ENCODE measurements around the gene TMEM179. TPM values are rescaled to one million over a fixed set of nuclear protein-coding genes. Genes with fewer than 3 reads are reported as not detected.

TMEM179 gene
- total and polyA plus RNA-seq, 2 experiments from 2014 or later = 2.2 to 4.3 TPM

- H3K4me3 ChIP-seq = no peak overlapping the region
- H3K9me2 ChIP-seq (replicated peaks; ENCODE audit: insufficient read depth) = no peaks in the 10 kb centered on the region
- H3K4me2 ChIP-seq = no peak overlapping the region
- H2AFZ ChIP-seq = no peak overlapping the region
- DNase-seq (ENCODE audit: low spot score) = no peak
- no peak overlapping the region for H3K27ac ChIP-seq
- peaks cover 3% of the 10 kb centered on the region for H3K4me1 ChIP-seq (ENCODE audit: insufficient read depth)
- H4K20me1 ChIP-seq (ENCODE audit: insufficient read depth, poor library complexity, severe bottlenecking) = no peaks in the 10 kb centered on the region
- no peaks in the 10 kb centered on the region for H3K79me2 ChIP-seq
- TF ChIP-seq CTCF (IDR thresholded peaks at IDR 0.05; ENCODE audit: poor library complexity) = no peak
- no peaks in the 10 kb centered on the region for H3K9me3 ChIP-seq (ENCODE audit: low read depth)
- 92% methylated on average over 20 of the region's 20 CpGs for WGBS (ENCODE audit: low lambda C conversion rate, missing lambda C conversion rate)
- peaks cover 10% of the 10 kb centered on the region for H3K27me3 ChIP-seq
- no peaks in the 10 kb centered on the region for H3K36me3 ChIP-seq (replicated peaks; ENCODE audit: insufficient read depth, low read depth)
Observed at GRCh38 chr14:104634138-104634760, 29.7 kb upstream of the TMEM179 start.

DNA sequence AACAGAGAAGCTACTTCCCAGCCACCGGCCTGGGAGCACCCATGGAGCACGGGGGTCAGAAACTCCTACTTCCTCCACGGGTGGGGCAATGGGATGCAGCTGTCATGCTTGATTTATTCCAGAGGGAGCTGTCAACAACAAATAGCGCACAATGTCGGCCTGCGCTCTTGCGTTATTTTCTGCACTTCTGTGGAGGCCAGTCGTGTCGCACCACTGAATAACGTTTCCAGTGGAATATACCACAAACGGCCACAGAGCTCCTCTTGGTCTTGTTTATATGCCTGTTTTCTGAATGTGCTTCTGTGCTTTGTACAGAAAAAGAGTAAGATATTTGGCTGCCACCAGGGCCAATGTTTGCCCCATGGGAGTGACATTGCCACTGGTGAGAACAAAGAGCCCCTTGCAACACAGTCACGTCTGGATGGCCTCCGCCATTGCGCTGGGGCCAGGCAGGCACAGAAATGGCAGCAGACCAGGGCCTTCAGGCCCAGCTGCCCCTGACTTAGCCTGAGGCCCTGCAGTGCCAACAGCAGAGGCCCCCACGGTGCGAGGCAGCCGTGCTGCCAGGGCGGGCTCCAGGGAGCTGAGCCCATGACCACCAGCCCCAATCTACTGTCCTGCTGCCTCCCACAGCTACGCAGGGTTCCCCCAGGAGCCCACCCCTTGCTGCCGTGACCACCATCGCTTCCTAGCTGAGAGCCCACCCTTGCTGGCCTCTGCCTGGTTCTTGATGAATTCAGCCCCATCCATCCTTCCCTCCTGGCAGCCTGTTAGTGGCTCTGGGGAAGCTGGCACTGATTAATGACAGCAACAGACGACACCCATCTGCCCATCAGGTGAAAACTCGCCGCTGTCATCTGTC, 28.9 kb upstream of the TMEM179 start:
- no peak overlapping the region for H3K4me3 ChIP-seq
- TF ChIP-seq CTCF (IDR thresholded peaks at IDR 0.05; ENCODE audit: poor library complexity) (no peak), EZH2 (IDR thresholded peaks at IDR 0.05; ENCODE audit: borderline replicate concordance) (no peak), EZH2phosphoT487 (IDR thresholded peaks at IDR 0.05; ENCODE audit: low read depth, severe bottlenecking, unreplicated experiment) (no peak)
- no peaks in the 10 kb centered on the region for H3K9me2 ChIP-seq (replicated peaks; ENCODE audit: insufficient read depth)
- no peaks in the 10 kb centered on the region for H3K36me3 ChIP-seq (replicated peaks; ENCODE audit: insufficient read depth, low read depth)
- H3K79me2 ChIP-seq = no peaks in the 10 kb centered on the region
- peaks cover 8% of the 10 kb centered on the region for H3K27me3 ChIP-seq
- H2AFZ ChIP-seq = no peak overlapping the region
- DNase-seq (ENCODE audit: low spot score) = no peak
- no peak overlapping the region for H3K27ac ChIP-seq
- no peaks in the 10 kb centered on the region for H3K9me3 ChIP-seq (ENCODE audit: low read depth)
- H3K4me2 ChIP-seq = no peak overlapping the region
- H3K4me1 ChIP-seq (ENCODE audit: insufficient read depth) = peaks cover 3% of the 10 kb centered on the region
- H4K20me1 ChIP-seq (ENCODE audit: insufficient read depth, poor library complexity, severe bottlenecking) = no peaks in the 10 kb centered on the region
- WGBS (ENCODE audit: low lambda C conversion rate, missing lambda C conversion rate) = 91% methylated on average over 24 of the region's 24 CpGs

DNA sequence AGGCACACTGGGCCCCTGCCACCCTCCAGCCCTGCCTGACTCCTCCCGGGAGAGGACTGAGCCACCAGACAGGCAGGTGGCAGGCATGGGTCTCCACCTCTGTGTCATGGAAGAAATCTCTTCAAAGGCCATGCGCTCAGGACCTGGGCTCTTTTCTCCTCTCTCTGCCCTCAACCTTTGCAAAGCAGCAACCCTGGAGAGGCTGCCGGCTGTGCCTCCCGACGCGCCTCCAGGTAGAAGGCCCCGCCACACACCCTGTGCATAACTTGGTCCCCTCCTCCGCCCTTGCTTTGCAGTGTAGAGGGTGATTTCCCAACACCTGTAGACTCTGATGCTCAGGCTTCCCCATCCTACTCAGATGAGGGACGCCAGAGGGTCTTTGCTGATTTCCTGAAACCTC, 28.2 kb upstream of the TMEM179 start:
- H3K9me3 ChIP-seq (ENCODE audit: low read depth) = no peaks in the 10 kb centered on the region
- no peak overlapping the region for H3K4me3 ChIP-seq
- 84% methylated on average over 9 of the region's 9 CpGs for WGBS (ENCODE audit: low lambda C conversion rate, missing lambda C conversion rate)
- no peaks in the 10 kb centered on the region for H3K79me2 ChIP-seq
- no peaks in the 10 kb centered on the region for H3K36me3 ChIP-seq (replicated peaks; ENCODE audit: insufficient read depth, low read depth)
- TF ChIP-seq CTCF (IDR thresholded peaks at IDR 0.05; ENCODE audit: poor library complexity) = no peak
- no peak for DNase-seq (ENCODE audit: low spot score)
- H3K9me2 ChIP-seq (replicated peaks; ENCODE audit: insufficient read depth) = no peaks in the 10 kb centered on the region
- no peak overlapping the region for H3K4me2 ChIP-seq
- H3K4me1 ChIP-seq (ENCODE audit: insufficient read depth) = no peaks in the 10 kb centered on the region
- H3K27ac ChIP-seq = no peak overlapping the region
- peaks cover under 1% of the 10 kb centered on the region for H3K27me3 ChIP-seq
- H4K20me1 ChIP-seq (ENCODE audit: insufficient read depth, poor library complexity, severe bottlenecking) = no peaks in the 10 kb centered on the region
- no peak overlapping the region for H2AFZ ChIP-seq
